ENCODE measurements around the gene TNFSF9.

TNFSF9 gene

DNA sequence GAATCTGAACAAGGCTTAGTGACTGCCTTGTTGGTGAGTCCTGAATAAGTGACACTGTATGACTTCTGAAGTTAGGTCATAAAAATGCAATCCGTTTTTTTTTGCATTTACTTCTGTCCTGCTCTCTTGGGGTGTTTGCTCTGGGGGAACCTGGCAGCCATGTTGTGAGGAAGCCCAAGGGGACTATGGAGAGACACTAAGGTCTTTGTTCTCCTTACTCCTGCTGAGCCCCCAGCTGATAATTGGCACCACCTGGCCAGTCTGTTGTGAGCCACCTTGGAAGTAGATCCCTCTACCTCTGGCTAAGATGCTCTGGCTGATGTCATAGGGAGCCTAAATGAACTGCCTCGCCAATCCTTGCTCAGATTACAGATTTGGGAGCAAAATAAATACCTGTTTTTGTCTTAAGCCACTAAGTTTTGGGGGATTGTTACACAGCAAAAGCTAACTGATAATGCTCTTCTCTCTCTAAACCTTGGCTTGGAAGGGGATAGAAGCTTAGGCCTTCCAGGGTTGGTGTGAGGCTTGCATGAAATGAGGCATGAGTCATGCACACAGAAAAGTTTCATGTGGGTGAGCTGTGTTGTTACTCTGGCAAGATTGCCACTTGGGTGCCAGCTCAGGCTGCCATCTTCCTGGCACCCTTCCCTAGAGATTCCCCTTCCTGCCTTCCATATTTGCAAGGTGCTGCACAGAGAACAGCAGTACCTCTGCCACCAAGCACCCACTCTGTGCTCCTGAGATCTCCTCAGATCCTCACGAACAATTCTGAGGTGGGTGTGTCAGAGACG lies 38.8 kb upstream of the TNFSF9 start:
- Histone ChIP-seq H3K9me3 (ENCODE audit: control insufficient read depth, low read length) (no peaks in the 10 kb centered on the region), H3K27me3 (ENCODE audit: control insufficient read depth, insufficient read depth, low read length) (no peaks in the 10 kb centered on the region), H3K36me3 (ENCODE audit: control insufficient read depth, insufficient read depth, low read length) (no peaks in the 10 kb centered on the region), H3K27ac (no peak overlapping the region), H3K4me2 (ENCODE audit: low read length) (no peak overlapping the region), H3K79me2 (no peaks in the 10 kb centered on the region), H3K4me3 (ENCODE audit: low read depth, low read length) (no peak overlapping the region), H3K9ac (no peak overlapping the region), H3K4me1 (no peaks in the 10 kb centered on the region), H2AFZ (no peak overlapping the region)
- TF ChIP-seq, protein P1, sequence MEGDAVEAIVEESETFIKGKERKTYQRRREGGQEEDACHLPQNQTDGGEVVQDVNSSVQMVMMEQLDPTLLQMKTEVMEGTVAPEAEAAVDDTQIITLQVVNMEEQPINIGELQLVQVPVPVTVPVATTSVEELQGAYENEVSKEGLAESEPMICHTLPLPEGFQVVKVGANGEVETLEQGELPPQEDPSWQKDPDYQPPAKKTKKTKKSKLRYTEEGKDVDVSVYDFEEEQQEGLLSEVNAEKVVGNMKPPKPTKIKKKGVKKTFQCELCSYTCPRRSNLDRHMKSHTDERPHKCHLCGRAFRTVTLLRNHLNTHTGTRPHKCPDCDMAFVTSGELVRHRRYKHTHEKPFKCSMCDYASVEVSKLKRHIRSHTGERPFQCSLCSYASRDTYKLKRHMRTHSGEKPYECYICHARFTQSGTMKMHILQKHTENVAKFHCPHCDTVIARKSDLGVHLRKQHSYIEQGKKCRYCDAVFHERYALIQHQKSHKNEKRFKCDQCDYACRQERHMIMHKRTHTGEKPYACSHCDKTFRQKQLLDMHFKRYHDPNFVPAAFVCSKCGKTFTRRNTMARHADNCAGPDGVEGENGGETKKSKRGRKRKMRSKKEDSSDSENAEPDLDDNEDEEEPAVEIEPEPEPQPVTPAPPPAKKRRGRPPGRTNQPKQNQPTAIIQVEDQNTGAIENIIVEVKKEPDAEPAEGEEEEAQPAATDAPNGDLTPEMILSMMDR (IDR thresholded peaks at IDR 0.05), result no peak

DNA sequence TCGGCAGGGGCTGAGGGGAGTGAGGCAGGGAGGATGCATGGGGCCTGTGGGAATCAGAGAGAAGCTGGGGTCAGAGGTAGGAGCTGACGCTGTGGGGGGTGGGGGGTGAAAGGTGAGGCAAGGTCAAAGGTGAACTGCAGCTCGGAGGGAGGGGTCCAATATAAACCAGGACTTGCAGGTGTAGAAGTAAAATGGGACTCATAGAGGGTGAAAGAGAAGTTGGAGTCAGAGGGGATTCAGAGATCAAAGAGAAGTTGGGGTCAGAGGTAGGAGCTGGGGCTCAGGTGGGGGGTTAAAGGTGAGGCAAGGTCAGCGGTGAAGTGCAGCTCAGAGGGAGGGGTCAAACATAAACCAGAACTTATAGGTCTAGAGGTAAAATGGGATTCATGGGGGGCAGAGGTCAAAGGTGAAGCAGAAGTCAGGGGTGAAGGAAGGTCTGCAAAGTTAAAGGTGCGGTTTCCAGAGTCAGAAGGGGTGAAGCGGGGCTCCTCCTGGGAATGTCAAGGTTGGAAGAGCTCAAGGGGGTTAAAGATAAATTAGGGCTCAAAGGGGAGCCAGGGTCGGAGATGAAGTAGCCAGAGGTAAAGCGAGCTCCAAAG lies 36.3 kb upstream of the TNFSF9 start:
- Histone ChIP-seq H3K79me2 (no peaks in the 10 kb centered on the region), H2AFZ (no peak overlapping the region), H3K36me3 (ENCODE audit: control insufficient read depth, insufficient read depth, low read length) (no peaks in the 10 kb centered on the region), H3K4me1 (no peaks in the 10 kb centered on the region), H3K9me3 (ENCODE audit: control insufficient read depth, low read length) (no peaks in the 10 kb centered on the region), H3K27ac (no peak overlapping the region), H3K27me3 (ENCODE audit: control insufficient read depth, insufficient read depth, low read length) (no peaks in the 10 kb centered on the region), H3K4me2 (ENCODE audit: low read length) (no peak overlapping the region), H3K4me3 (ENCODE audit: low read depth, low read length) (no peak overlapping the region), H3K9ac (no peak overlapping the region)
- TF ChIP-seq, protein P1 (IDR thresholded peaks at IDR 0.05), result no peak

DNA sequence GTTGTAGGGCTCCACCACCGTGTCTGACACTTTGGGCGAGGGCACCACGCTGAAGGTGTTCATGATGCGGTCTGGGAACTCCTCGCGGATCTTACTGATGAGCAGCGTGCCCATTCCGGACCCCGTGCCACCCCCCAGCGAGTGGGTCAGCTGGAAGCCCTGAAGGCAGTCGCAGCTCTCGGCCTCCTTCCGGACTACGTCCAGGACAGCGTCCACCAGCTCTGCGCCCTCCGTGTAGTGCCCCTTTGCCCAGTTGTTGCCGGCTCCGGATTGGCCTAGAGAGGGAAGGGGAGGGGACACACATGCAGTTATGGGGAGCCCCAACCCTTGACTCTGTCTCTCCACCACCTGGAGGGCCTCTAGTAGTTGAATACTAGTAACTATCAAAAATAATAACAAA lies 34.9 kb upstream of the TNFSF9 start:
- Histone ChIP-seq H3K4me2 (ENCODE audit: low read length) (no peak overlapping the region), H3K9me3 (ENCODE audit: control insufficient read depth, low read length) (no peaks in the 10 kb centered on the region), H3K27me3 (ENCODE audit: control insufficient read depth, insufficient read depth, low read length) (no peaks in the 10 kb centered on the region), H3K36me3 (ENCODE audit: control insufficient read depth, insufficient read depth, low read length) (no peaks in the 10 kb centered on the region), H2AFZ (no peak overlapping the region), H3K9ac (no peak overlapping the region), H3K27ac (no peak overlapping the region), H3K79me2 (no peaks in the 10 kb centered on the region), H3K4me1 (no peaks in the 10 kb centered on the region), H3K4me3 (ENCODE audit: low read depth, low read length) (no peak overlapping the region)
- TF ChIP-seq, protein P1 (IDR thresholded peaks at IDR 0.05), result no peak

DNA sequence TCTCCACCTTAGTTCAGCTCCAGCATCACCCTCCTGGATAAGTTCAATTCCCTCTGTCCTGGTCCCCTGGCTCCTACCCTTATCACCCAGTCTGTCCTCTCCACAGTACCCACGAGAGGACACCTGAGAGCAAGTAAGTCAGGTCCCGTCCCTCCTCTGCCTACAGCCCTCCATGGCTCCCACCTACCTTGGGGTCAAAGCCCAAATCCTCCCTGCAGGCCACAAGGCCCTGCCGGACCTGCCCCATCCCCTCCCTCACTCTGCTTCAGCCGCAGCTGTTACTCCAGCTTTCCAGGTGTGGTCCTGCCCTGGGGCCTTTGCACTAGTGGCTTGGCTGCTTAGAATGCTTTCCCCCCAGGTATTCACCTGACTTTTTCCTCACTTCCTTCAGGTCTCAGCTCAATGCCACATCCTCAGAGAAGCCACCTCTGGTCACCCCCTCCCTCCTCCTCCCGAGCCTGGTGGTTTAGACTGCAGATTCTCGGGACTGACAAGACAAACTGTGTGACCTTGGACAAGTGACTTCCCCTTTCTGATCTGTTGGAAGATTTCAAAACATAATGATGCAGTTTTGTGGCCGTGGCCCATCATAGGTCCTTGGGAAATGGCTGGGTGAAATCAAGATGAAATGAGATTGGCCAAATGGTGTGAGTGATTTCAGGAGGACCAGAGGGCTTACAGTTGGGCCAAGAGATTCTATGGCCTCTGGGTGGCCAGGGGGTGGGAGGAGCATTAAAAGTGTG lies 32.4 kb upstream of the TNFSF9 start:
- Histone ChIP-seq H2AFZ (no peak overlapping the region), H3K27ac (no peak overlapping the region), H3K4me1 (no peaks in the 10 kb centered on the region), H3K9ac (no peak overlapping the region), H3K4me3 (ENCODE audit: low read depth, low read length) (no peak overlapping the region), H3K9me3 (ENCODE audit: control insufficient read depth, low read length) (no peaks in the 10 kb centered on the region), H3K4me2 (ENCODE audit: low read length) (no peak overlapping the region), H3K36me3 (ENCODE audit: control insufficient read depth, insufficient read depth, low read length) (no peaks in the 10 kb centered on the region), H3K79me2 (no peaks in the 10 kb centered on the region), H3K27me3 (ENCODE audit: control insufficient read depth, insufficient read depth, low read length) (no peaks in the 10 kb centered on the region)
- TF ChIP-seq, protein P1 (IDR thresholded peaks at IDR 0.05), result no peak
